Measurements from ENCODE around the gene FBXO9.

DNA sequence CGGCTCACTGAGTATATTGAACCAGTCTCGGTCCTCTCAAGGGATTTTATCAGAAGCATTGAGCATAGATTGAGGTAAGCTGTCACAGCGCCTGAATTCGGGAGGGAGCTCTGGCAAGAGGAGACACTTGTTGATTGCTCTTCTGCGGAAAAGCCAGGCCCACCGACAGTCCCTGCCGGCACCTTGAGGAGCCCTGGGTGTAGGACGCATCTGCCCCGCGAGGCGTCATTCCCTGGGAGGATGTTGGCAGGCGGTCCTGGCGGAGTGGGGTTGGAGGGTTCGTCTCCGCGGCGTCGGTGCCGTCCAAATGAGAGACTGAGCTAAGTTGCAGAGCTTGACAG, 843 bp downstream of the FBXO9 start:
- TF ChIP-seq, protein P1, sequence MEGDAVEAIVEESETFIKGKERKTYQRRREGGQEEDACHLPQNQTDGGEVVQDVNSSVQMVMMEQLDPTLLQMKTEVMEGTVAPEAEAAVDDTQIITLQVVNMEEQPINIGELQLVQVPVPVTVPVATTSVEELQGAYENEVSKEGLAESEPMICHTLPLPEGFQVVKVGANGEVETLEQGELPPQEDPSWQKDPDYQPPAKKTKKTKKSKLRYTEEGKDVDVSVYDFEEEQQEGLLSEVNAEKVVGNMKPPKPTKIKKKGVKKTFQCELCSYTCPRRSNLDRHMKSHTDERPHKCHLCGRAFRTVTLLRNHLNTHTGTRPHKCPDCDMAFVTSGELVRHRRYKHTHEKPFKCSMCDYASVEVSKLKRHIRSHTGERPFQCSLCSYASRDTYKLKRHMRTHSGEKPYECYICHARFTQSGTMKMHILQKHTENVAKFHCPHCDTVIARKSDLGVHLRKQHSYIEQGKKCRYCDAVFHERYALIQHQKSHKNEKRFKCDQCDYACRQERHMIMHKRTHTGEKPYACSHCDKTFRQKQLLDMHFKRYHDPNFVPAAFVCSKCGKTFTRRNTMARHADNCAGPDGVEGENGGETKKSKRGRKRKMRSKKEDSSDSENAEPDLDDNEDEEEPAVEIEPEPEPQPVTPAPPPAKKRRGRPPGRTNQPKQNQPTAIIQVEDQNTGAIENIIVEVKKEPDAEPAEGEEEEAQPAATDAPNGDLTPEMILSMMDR (IDR thresholded peaks at IDR 0.05; ENCODE audit: control extremely low read depth in 1 of 3, insufficient read depth in 1 of 3, low read depth in 1 of 3, low read length in 3 of 3) = no peak
- TF ChIP-seq TAF1 (IDR thresholded peaks at IDR 0.05; ENCODE audit: low read depth, low read length) (no peak), FOSL1 (IDR thresholded peaks at IDR 0.05; ENCODE audit: insufficient read depth, low read depth, low read length) (no peak), YY1 (IDR thresholded peaks at IDR 0.05; ENCODE audit: low read depth, low read length) (no peak), EZH2 (IDR thresholded peaks at IDR 0.05; ENCODE audit: low read depth, low read length, severe bottlenecking) (no peak), POLR2A (IDR thresholded peaks at IDR 0.05; ENCODE audit: control extremely low read depth in 1 of 2, low read depth in 2 of 2, low read length in 2 of 2) (no peak), RAD21 (IDR thresholded peaks at IDR 0.05 in 1 of 2, conservative IDR thresholded peaks at IDR 0.05 in 1 of 2; ENCODE audit: low read depth in 2 of 2, low read length in 2 of 2) (no peak)
